Measurements from ENCODE around the gene PFKFB1. TPM values are rescaled to one million over a fixed set of nuclear protein-coding genes. Genes with fewer than 3 reads are reported as not detected.

PFKFB1 gene
- total and polyA plus RNA-seq, 8 donors = 0.18 to 0.60 (median 0.47) TPM; not detected in 1

DNA sequence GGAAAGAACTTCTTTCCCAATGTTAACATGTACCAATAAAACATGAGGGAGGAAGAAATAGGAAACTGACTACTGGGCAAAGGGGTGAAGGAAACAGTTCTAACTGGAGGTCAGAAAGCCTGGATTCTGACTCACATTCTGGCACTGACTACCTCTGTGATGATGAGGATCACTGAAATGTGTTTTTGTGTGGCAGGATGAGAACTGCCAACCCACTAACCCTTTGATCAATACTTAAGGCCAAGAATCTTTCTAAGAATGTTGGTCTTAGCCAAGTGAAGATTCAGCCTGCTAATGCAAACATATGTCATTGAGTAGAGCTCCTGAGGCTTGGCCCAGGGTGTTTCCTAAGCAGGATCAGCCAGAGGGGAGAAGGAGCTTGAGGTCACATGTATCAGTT, 32.2 kb upstream of the PFKFB1 start:
- TF ChIP-seq, protein P1, sequence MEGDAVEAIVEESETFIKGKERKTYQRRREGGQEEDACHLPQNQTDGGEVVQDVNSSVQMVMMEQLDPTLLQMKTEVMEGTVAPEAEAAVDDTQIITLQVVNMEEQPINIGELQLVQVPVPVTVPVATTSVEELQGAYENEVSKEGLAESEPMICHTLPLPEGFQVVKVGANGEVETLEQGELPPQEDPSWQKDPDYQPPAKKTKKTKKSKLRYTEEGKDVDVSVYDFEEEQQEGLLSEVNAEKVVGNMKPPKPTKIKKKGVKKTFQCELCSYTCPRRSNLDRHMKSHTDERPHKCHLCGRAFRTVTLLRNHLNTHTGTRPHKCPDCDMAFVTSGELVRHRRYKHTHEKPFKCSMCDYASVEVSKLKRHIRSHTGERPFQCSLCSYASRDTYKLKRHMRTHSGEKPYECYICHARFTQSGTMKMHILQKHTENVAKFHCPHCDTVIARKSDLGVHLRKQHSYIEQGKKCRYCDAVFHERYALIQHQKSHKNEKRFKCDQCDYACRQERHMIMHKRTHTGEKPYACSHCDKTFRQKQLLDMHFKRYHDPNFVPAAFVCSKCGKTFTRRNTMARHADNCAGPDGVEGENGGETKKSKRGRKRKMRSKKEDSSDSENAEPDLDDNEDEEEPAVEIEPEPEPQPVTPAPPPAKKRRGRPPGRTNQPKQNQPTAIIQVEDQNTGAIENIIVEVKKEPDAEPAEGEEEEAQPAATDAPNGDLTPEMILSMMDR (IDR thresholded peaks at IDR 0.05) = no peak
- Histone ChIP-seq H3K9me3 (no peaks in the 10 kb centered on the region), H3K4me3 (no peak overlapping the region)

DNA sequence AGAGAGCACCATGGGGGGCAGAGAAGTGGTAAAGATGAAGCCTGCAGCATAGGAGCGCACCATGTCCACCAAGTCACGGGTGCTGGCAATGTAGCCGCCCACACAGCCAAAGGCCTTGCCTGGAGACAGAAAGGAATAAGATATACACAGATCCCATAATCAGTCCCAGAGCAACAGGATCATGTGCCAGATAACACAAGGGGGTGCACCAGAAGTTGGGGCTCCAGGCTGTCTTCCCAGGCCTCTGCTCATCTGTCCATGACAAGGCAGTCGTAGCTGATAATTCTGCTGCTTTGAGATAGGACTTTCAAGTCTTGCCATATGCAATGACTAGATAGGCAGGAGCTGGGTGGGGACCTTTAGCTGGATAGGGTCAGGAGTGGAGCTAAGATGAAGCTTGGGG, 20.9 kb upstream of the PFKFB1 start:
- no peak overlapping the region for H3K27ac ChIP-seq

More for the DNA sequence above, 32.2 kb upstream of the PFKFB1 start:
- Histone ChIP-seq H3K27ac (no peak overlapping the region), H3K4me1 (no peaks in the 10 kb centered on the region), H3K27me3 (peaks cover 0 to 6% of the 10 kb centered on the region in 2 donors), H3K36me3 (no peaks in the 10 kb centered on the region)
- no peak for DNase-seq
- intact Hi-C loops (cut with DNase I) = no loop called here
- no peak for ATAC-seq

DNA sequence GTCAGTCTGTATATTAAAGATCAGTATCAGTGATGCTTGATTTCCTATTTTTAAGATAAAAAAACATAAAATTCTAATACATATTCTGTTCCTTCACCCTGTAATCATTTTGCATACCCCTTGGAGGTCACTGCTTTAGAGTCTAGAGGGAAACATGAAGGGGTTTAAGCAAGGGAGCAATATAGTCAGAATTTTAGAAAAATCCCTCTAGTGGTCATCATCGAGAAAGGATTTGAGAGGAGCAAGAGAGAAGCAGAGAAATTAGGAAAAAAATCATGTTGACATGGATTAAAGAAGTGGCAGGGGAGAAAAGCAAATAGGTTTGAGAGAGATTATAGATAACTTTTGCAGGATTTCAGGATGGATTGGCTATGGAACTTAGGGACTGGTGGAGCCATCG, 17.3 kb upstream of the PFKFB1 start:
- no peak overlapping the region for H3K4me3 ChIP-seq
- no peak overlapping the region for H3K27ac ChIP-seq
- TF ChIP-seq, protein P1 (IDR thresholded peaks at IDR 0.05) = no peak
- peaks cover 0 to 4% of the 10 kb centered on the region in 2 donors for H3K4me1 ChIP-seq
- DNase-seq = no peak
- no peaks in the 10 kb centered on the region for H3K9me3 ChIP-seq
- intact Hi-C loops (cut with DNase I) = no loop called here
- peaks cover 0 to 9% of the 10 kb centered on the region in 2 donors for H3K36me3 ChIP-seq
- no peaks in the 10 kb centered on the region for H3K27me3 ChIP-seq
- no peak for ATAC-seq

More for the DNA sequence above, 20.9 kb upstream of the PFKFB1 start:
- no peaks in the 10 kb centered on the region for H3K9me3 ChIP-seq
- TF ChIP-seq, protein P1 (IDR thresholded peaks at IDR 0.05) = no peak
- intact Hi-C loops (cut with DNase I) = no loop called here
- no peak overlapping the region for H3K4me3 ChIP-seq
- ATAC-seq (no peak), DNase-seq (no peak)
- H3K4me1 ChIP-seq = no peaks in the 10 kb centered on the region
- no peaks in the 10 kb centered on the region for H3K36me3 ChIP-seq
- H3K27me3 ChIP-seq = no peaks in the 10 kb centered on the region

DNA sequence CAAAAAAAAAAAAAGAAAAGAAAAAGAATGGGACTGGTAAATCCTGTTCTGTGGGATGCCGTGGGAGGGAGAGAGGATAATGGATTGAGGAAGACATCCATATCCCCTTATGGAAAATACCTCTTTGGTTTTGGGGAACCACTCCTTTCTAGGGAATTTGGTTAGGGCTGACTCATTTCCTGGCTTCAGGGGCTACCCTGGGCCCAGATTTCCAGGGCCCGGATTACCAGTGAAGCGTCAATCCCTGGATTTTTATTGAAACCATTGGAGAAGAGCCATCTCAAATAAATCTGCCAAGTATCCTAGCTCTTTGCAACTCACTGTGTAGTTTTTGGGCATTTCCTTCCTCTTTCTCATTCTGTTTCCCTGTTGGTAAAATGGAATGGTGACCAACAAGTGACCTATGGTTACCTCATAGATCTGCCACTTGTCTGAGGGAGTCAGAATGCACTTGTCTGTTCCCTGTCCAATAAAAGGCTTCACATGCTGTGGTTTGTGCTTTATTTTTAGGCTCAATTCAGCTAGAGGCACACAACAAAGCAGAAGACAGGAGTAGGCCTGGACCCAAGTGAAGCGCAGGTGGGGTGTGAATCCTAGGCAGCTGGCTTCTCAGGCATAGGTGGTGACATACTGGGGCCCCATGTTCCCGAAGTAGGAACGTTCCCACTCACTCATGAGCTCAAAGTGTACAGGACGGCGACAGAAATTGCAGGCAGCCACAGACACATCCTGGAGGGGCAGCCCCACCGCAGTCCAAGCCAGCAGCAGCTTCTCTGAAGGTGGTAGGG, 14.8 kb upstream of the PFKFB1 start:
- H3K27me3 ChIP-seq = no peaks in the 10 kb centered on the region
- H3K9me3 ChIP-seq = no peaks in the 10 kb centered on the region
- peaks cover 0 to 4% of the 10 kb centered on the region in 2 donors for H3K4me1 ChIP-seq
- ATAC-seq (peak; percentile 67), DNase-seq (no peak)
- no peak overlapping the region for H3K4me3 ChIP-seq
- intact Hi-C loops (cut with DNase I) = no loop called here
- TF ChIP-seq, protein P1 (IDR thresholded peaks at IDR 0.05) = no peak
- peak overlapping the region in 1 of 2 donors; percentile 13 for H3K27ac ChIP-seq
- H3K36me3 ChIP-seq = peaks cover 0 to 33% of the 10 kb centered on the region in 2 donors

DNA sequence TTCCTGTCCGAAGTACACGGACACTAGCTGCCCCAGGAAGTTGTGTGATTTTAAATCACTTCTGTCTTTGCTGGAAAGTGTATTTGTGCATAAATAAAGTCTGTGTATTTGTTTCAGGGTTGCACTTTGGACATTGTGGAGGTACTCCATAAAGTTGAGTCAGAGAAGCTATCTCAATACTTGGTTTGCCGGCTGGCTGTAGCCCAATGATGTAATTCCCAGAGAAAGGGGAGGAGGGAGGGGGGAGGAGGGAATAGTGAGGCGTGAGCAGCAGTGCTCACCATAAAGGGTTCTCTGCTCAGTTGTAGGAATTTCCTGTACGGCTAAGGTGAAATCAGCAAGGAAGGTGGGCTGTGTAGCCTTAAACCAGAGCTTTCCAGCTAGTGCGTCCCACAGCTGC, 13.7 kb upstream of the PFKFB1 start:
- Histone ChIP-seq H3K27ac (peak overlapping the region in 1 of 2 donors; percentile 19), H3K36me3 (peaks cover 0 to 43% of the 10 kb centered on the region in 2 donors), H3K9me3 (no peaks in the 10 kb centered on the region), H3K4me1 (peaks cover 0 to 4% of the 10 kb centered on the region in 2 donors), H3K4me3 (no peak overlapping the region), H3K27me3 (no peaks in the 10 kb centered on the region)
- intact Hi-C loops (cut with DNase I) = no loop called here
- TF ChIP-seq, protein P1 (IDR thresholded peaks at IDR 0.05) = no peak
- DNase-seq (no peak), ATAC-seq (peak; percentile 76)

All from left lung (tissue), 10 donors.